Chondrocyte (in vitro differentiated cells): Measurements from ENCODE around the gene MC3R. TPM values are rescaled to one million over a fixed set of nuclear protein-coding genes. Genes with fewer than 3 reads are reported as not detected.

Experiments used
- DNase-seq: peaks from one replicate; pipeline ENCODE4 v3.0.0; 2021; ENCODE audit warnings: mixed read lengths, low spot score
- H3K27ac Mint-ChIP-seq: one replicate; pipeline ENCODE4 v1.8.0; 2021; ENCODE audit warnings: mild to moderate bottlenecking, moderate library complexity, mixed read lengths; ENCODE audit not compliant: unreplicated experiment
- H3K27me3 Mint-ChIP-seq: 2 replicates; pipeline ENCODE4 v1.8.0; 2021; ENCODE audit warnings: low read depth, mixed read lengths
- H3K36me3 Mint-ChIP-seq: 2 replicates; pipeline ENCODE4 v1.8.0; 2021; ENCODE audit warnings: low read depth, mixed read lengths
- H3K4me1 Mint-ChIP-seq: 2 replicates; pipeline ENCODE4 v1.8.0; 2021; ENCODE audit warnings: low read depth, mild to moderate bottlenecking, mixed read lengths
- H3K4me3 Mint-ChIP-seq: one replicate; pipeline ENCODE4 v1.8.0; 2021; ENCODE audit warnings: mild to moderate bottlenecking, moderate library complexity, mixed read lengths; ENCODE audit not compliant: unreplicated experiment
- H3K9me3 Mint-ChIP-seq: 2 replicates; pipeline ENCODE4 v1.8.0; 2021; ENCODE audit warnings: low read depth, mixed read lengths
- total RNA-seq: library from RNA; stranded (reverse); gene quantifications from 3 replicates; pipeline ENCODE4 v1.2.1, GENCODE V29; 2021
- TF ChIP-seq, protein P1 (sequence below): fragments of 200-600 bp; sonication (generic); IDR thresholded peaks from 2 replicates; pipeline ENCODE4 v1.5.0; 2021; ENCODE audit warnings: antibody characterized with exemption, mild to moderate bottlenecking, moderate library complexity

Gene MC3R
- total RNA-seq, 1 donor from 2014 or later, result not detected

DNA sequence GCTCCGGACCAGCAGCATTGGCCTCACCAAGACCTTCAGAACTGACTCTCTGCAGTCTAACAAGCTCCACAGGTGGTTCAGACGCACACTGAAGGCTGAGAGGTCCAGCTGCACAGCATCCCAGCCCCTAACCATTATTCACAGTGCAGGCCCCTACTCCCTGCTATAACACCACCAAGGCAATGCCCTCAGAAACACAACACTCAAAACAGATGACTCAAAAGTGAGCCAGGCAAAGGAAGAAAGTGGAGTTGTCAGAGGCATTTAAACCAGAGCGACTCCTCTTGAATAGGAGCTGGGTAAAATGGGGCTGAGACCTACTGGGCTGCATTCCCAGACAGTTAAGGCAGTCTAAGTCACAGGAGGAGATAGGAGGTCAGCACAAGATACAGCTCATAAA, 20.5 kb upstream of the MC3R start:
- TF ChIP-seq, protein P1, sequence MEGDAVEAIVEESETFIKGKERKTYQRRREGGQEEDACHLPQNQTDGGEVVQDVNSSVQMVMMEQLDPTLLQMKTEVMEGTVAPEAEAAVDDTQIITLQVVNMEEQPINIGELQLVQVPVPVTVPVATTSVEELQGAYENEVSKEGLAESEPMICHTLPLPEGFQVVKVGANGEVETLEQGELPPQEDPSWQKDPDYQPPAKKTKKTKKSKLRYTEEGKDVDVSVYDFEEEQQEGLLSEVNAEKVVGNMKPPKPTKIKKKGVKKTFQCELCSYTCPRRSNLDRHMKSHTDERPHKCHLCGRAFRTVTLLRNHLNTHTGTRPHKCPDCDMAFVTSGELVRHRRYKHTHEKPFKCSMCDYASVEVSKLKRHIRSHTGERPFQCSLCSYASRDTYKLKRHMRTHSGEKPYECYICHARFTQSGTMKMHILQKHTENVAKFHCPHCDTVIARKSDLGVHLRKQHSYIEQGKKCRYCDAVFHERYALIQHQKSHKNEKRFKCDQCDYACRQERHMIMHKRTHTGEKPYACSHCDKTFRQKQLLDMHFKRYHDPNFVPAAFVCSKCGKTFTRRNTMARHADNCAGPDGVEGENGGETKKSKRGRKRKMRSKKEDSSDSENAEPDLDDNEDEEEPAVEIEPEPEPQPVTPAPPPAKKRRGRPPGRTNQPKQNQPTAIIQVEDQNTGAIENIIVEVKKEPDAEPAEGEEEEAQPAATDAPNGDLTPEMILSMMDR, result no peak

GRCh38 chr20:56229812-56230211, 18.7 kb upstream of the MC3R start:
- H3K9me3 Mint-ChIP-seq, result peaks cover 31% of the 10 kb centered on the region
- H3K27ac Mint-ChIP-seq, result no peak overlapping the region
- TF ChIP-seq, protein P1, result no peak
- DNase-seq, result no peak
- no peaks in the 10 kb centered on the region for H3K36me3 Mint-ChIP-seq
- no peak overlapping the region for H3K4me3 Mint-ChIP-seq
- peaks cover 3% of the 10 kb centered on the region for H3K27me3 Mint-ChIP-seq
- H3K4me1 Mint-ChIP-seq, result no peaks in the 10 kb centered on the region

More for the DNA sequence above, 20.5 kb upstream of the MC3R start:
- Mint-ChIP-seq H3K27ac (no peak overlapping the region), H3K4me3 (no peak overlapping the region), H3K9me3 (peaks cover 29% of the 10 kb centered on the region), H3K4me1 (no peaks in the 10 kb centered on the region), H3K27me3 (peaks cover 3% of the 10 kb centered on the region), H3K36me3 (no peaks in the 10 kb centered on the region)
- DNase-seq, result no peak

DNA sequence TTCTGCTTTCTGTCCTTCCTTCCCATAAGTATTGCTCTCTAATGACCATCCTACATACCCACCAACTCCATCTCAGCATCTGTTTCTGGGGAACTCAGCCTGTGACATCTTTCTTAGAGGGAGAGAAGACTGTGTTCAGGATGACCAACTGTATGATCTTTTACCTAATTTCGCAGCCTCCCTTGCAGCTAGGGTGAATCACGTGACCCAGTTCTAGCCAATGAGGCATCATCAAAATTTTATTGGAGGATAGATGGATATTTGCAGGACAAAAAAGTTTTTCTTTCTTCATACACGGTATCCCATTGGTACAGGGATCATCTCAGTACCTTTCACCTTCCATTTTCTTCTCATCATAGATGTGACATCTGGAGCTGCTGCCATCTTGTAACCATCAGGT, 14.4 kb upstream of the MC3R start:
- no peak overlapping the region for H3K4me3 Mint-ChIP-seq
- no peaks in the 10 kb centered on the region for H3K27me3 Mint-ChIP-seq
- no peak overlapping the region for H3K27ac Mint-ChIP-seq
- TF ChIP-seq, protein P1, result no peak
- no peaks in the 10 kb centered on the region for H3K36me3 Mint-ChIP-seq
- H3K4me1 Mint-ChIP-seq, result no peaks in the 10 kb centered on the region
- DNase-seq, result no peak
- H3K9me3 Mint-ChIP-seq, result peaks cover 29% of the 10 kb centered on the region

GRCh38 chr20:56237335-56237734, 11.2 kb upstream of the MC3R start:
- peaks cover 32% of the 10 kb centered on the region for H3K9me3 Mint-ChIP-seq
- H3K27ac Mint-ChIP-seq, result no peak overlapping the region

DNA sequence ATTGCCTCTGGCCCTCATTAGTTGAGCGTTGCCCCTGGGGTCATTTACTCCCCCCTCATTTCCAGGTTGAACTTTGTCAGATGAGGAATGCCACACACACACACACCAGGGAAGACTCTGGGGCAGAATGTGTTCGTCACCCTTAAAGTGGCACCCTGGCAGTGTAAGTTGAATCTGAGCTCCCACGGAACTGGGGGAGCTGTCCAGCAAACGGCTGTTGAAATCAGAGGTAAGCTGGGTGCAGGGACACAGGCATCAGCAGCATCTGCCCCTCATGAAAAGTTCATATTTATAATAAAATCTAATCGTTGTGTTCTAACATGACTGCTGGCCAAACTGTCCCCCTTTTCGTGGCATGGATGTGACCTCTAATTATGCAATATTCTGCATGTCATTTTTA, 4.3 kb upstream of the MC3R start:
- Mint-ChIP-seq H3K27ac (no peak overlapping the region), H3K4me3 (no peak overlapping the region), H3K9me3 (peaks cover 6% of the 10 kb centered on the region)

More at GRCh38 chr20:56237335-56237734, 11.2 kb upstream of the MC3R start:
- TF ChIP-seq, protein P1, result no peak
- H3K4me1 Mint-ChIP-seq, result no peaks in the 10 kb centered on the region
- H3K36me3 Mint-ChIP-seq, result no peaks in the 10 kb centered on the region
- no peaks in the 10 kb centered on the region for H3K27me3 Mint-ChIP-seq
- H3K4me3 Mint-ChIP-seq, result no peak overlapping the region
- no peak for DNase-seq

More for the DNA sequence above, 4.3 kb upstream of the MC3R start:
- no peak for DNase-seq
- H3K4me1 Mint-ChIP-seq, result no peaks in the 10 kb centered on the region
- H3K36me3 Mint-ChIP-seq, result no peaks in the 10 kb centered on the region
- TF ChIP-seq, protein P1, result no peak
- H3K27me3 Mint-ChIP-seq, result peaks cover 23% of the 10 kb centered on the region
